Measurements from ENCODE around the gene LONRF2.

Gene LONRF2

GRCh38 chr2:100274076-100274475 lies 48.2 kb downstream of the LONRF2 start:
- DNase-seq, result no peak

GRCh38 chr2:100273387-100273786 lies 48.9 kb downstream of the LONRF2 start:
- DNase-seq, result no peak

- no peak for DNase-seq
Measured at GRCh38 chr2:100272841-100273329, 49.4 kb downstream of the LONRF2 start.

- DNase-seq, result no peak
Measured at GRCh38 chr2:100271210-100271609, 51.1 kb downstream of the LONRF2 start.

- no peak for DNase-seq
Measured at GRCh38 chr2:100270381-100271146, 51.7 kb downstream of the LONRF2 start.

- DNase-seq, result no peak
Measured at GRCh38 chr2:100269889-100270288, 52.4 kb downstream of the LONRF2 start.

- DNase-seq, result no peak
Measured at GRCh38 chr2:100268986-100269385, 53.3 kb downstream of the LONRF2 start.

GRCh38 chr2:100267751-100268150 lies 54.5 kb downstream of the LONRF2 start:
- no peak for DNase-seq

GRCh38 chr2:100266126-100266525 lies 56.2 kb downstream of the LONRF2 start:
- DNase-seq, result no peak

- no peak for DNase-seq
Measured at GRCh38 chr2:100265226-100265625, 57.1 kb downstream of the LONRF2 start.

- no peak for DNase-seq
Measured at GRCh38 chr2:100264651-100265050, 57.6 kb downstream of the LONRF2 start.

- DNase-seq, result no peak
Measured at GRCh38 chr2:100264121-100264520, 58.2 kb downstream of the LONRF2 start.

- peak; percentile 33 for DNase-seq
Measured at GRCh38 chr2:100262555-100263320, 59.6 kb downstream of the LONRF2 start.

GRCh38 chr2:100262046-100262445 lies 60.3 kb downstream of the LONRF2 start:
- no peak for DNase-seq

GRCh38 chr2:100260712-100261620 lies 61.3 kb downstream of the LONRF2 start:
- DNase-seq, result no peak

GRCh38 chr2:100259106-100259505 lies 63.2 kb downstream of the LONRF2 start:
- no peak for DNase-seq

GRCh38 chr2:100257939-100258338 lies 64.4 kb downstream of the LONRF2 start:
- no peak for DNase-seq

- no peak for DNase-seq
Measured at GRCh38 chr2:100256849-100257248, 65.5 kb downstream of the LONRF2 start.

GRCh38 chr2:100256416-100256815 lies 65.9 kb downstream of the LONRF2 start:
- DNase-seq, result no peak

- no peak for DNase-seq
Measured at GRCh38 chr2:100254646-100255210, 67.6 kb downstream of the LONRF2 start.

- DNase-seq, result no peak
Measured at GRCh38 chr2:100253786-100254185, 68.5 kb downstream of the LONRF2 start.

- DNase-seq, result no peak
Measured at GRCh38 chr2:100252811-100253698, 69.2 kb downstream of the LONRF2 start.
